ENCODE data around the gene SLX9. TPM values are rescaled to one million over a fixed set of nuclear protein-coding genes. Genes with fewer than 3 reads are reported as not detected.

Gene SLX9
- total and polyA plus RNA-seq, 2 donors (not counting 3 experiments of a cell fraction or from before 2014, with no cell fraction given): 27.0 to 50.6 TPM

- no peak overlapping the region for H3K27ac ChIP-seq (ENCODE audit: insufficient read depth, low read depth, low read length)
- H3K9me1 ChIP-seq (replicated peaks; ENCODE audit: control insufficient read depth, extremely low read depth, insufficient read depth, low read length): no peaks in the 10 kb centered on the region
- H3K4me3 ChIP-seq (replicated peaks in 1 of 3; ENCODE audit: insufficient read depth in 1 of 3, low read depth in 1 of 3, low read length in 3 of 3): no peak overlapping the region
- ChIA-PET CTCF (interaction anchor here (1.1 to 3.6 kb wide), 4 partner anchors 10 to 133 kb away, joined by 3 to 15 read pairs (median 6); no protein-coding TSS in a partner anchor), POLR2A (interaction anchor here (0.5 kb wide), 1 partner anchor 33 kb away, joined by 3 read pairs; no protein-coding TSS in a partner anchor)
- H3K4me2 ChIP-seq (ENCODE audit: insufficient read depth, low read length): no peak overlapping the region
- FAIRE-seq (no peak), DNase-seq (ENCODE audit: low read depth, low spot score) (no peak)
- H3K9me3 ChIP-seq (replicated peaks; ENCODE audit: control insufficient read depth, insufficient read depth, low read length): no peaks in the 10 kb centered on the region
- TF ChIP-seq CTCF (IDR thresholded peaks at IDR 0.05; ENCODE audit: extremely low read depth in 1 of 2, insufficient read depth in 1 of 2, low read depth in 1 of 2, low read length in 2 of 2) (no peak), JUN (IDR thresholded peaks at IDR 0.05; ENCODE audit: borderline replicate concordance, insufficient read depth, insufficient read length, low read depth) (no peak)
- no peaks in the 10 kb centered on the region for H3K79me2 ChIP-seq (ENCODE audit: control insufficient read depth, insufficient read depth, low read length)
- dilution Hi-C loops (cut with MboI; ENCODE audit: extremely low pct_ligation_motif_present, low sequenced_read_pairs): no loop called here
- no peaks in the 10 kb centered on the region for H3K27me3 ChIP-seq (ENCODE audit: control insufficient read depth in 2 of 2, insufficient read depth in 2 of 2, low read length in 2 of 2)
- H3K4me1 ChIP-seq (ENCODE audit: control insufficient read depth, extremely low read depth, insufficient read depth, low read length): peaks cover 5% of the 10 kb centered on the region
- no peak overlapping the region for H3K9ac ChIP-seq (replicated peaks; ENCODE audit: extremely low read depth, insufficient read depth, low read length)
- H3K36me3 ChIP-seq (ENCODE audit: control insufficient read depth in 2 of 2, extremely low read depth in 1 of 2, insufficient read depth in 2 of 2, low read length in 2 of 2): no peaks in the 10 kb centered on the region
- no TSS peak for BruUV-seq (replicated peaks)
- no peaks in the 10 kb centered on the region for H4K20me1 ChIP-seq (replicated peaks; ENCODE audit: control insufficient read depth, extremely low read depth, insufficient read depth, low read length)
- no peak overlapping the region for H2AFZ ChIP-seq (ENCODE audit: low read depth, low read length)
- intact Hi-C loops (cut with micrococcal nuclease): no loop called here
These were observed 56.3 kb downstream of the SLX9 start for GRCh38 chr21:44996096-44996495.

- no peak for FAIRE-seq
These were observed 56.7 kb downstream of the SLX9 start for GRCh38 chr21:44996501-44996921.

More at GRCh38 chr21:44996501-44996921, 56.7 kb downstream of the SLX9 start:
- H3K79me2 ChIP-seq (ENCODE audit: control insufficient read depth, insufficient read depth, low read length): no peaks in the 10 kb centered on the region
- no peak overlapping the region for H2AFZ ChIP-seq (ENCODE audit: low read depth, low read length)
- no TSS peak for BruUV-seq (replicated peaks)
- H3K4me2 ChIP-seq (ENCODE audit: insufficient read depth, low read length): no peak overlapping the region
- no peak overlapping the region for H3K4me3 ChIP-seq (replicated peaks in 1 of 3; ENCODE audit: insufficient read depth in 1 of 3, low read depth in 1 of 3, low read length in 3 of 3)
- intact Hi-C loops (cut with micrococcal nuclease): no loop called here
- no peak overlapping the region for H3K9ac ChIP-seq (replicated peaks; ENCODE audit: extremely low read depth, insufficient read depth, low read length)
- POLR2A ChIA-PET: interaction anchor here (0.5 kb wide), 1 partner anchor 34 kb away, joined by 3 read pairs; no protein-coding TSS in a partner anchor
- CTCF ChIA-PET: interaction anchor here (1.1 to 3.6 kb wide), 4 partner anchors 10 to 133 kb away, joined by 3 to 15 read pairs (median 6); no protein-coding TSS in a partner anchor
- TF ChIP-seq CTCF (IDR thresholded peaks at IDR 0.05; ENCODE audit: extremely low read depth in 1 of 2, insufficient read depth in 1 of 2, low read depth in 1 of 2, low read length in 2 of 2): no peak
- TF ChIP-seq FOS (IDR thresholded peaks at IDR 0.05; ENCODE audit: borderline replicate concordance, insufficient read depth, low read length): no peak
- TF ChIP-seq MAX (IDR thresholded peaks at IDR 0.05; ENCODE audit: insufficient read depth, insufficient read length): no peak
- no peak for TF ChIP-seq JUN (IDR thresholded peaks at IDR 0.05; ENCODE audit: borderline replicate concordance, insufficient read depth, insufficient read length, low read depth)
- TF ChIP-seq POLR2AphosphoS5 (IDR thresholded peaks at IDR 0.05; ENCODE audit: insufficient read depth, low read depth, low read length): no peak
- no peak for TF ChIP-seq POLR2A (IDR thresholded peaks at IDR 0.05; ENCODE audit: low read depth, low read length)
- no peak for TF ChIP-seq GATA2 (IDR thresholded peaks at IDR 0.05; ENCODE audit: insufficient read depth, insufficient read length, low read depth, low read length)
- no peak for TF ChIP-seq EZH2 (IDR thresholded peaks at IDR 0.05; ENCODE audit: borderline replicate concordance, low read depth, low read length, severe bottlenecking)
- TF ChIP-seq MYC (IDR thresholded peaks at IDR 0.05; ENCODE audit: low read depth, low read length): no peak
- H3K9me1 ChIP-seq (replicated peaks; ENCODE audit: control insufficient read depth, extremely low read depth, insufficient read depth, low read length): no peaks in the 10 kb centered on the region
- H3K9me3 ChIP-seq (replicated peaks; ENCODE audit: control insufficient read depth, insufficient read depth, low read length): no peaks in the 10 kb centered on the region
- DNase-seq (ENCODE audit: low read depth, low spot score): no peak
- no peak overlapping the region for H3K27ac ChIP-seq (ENCODE audit: insufficient read depth, low read depth, low read length)
- no peaks in the 10 kb centered on the region for H4K20me1 ChIP-seq (replicated peaks; ENCODE audit: control insufficient read depth, extremely low read depth, insufficient read depth, low read length)
- H3K27me3 ChIP-seq (ENCODE audit: control insufficient read depth in 2 of 2, insufficient read depth in 2 of 2, low read length in 2 of 2): no peaks in the 10 kb centered on the region
- dilution Hi-C loops (cut with MboI; ENCODE audit: extremely low pct_ligation_motif_present, low sequenced_read_pairs): no loop called here
- peaks cover 7% of the 10 kb centered on the region for H3K4me1 ChIP-seq (ENCODE audit: control insufficient read depth, extremely low read depth, insufficient read depth, low read length)
- no peaks in the 10 kb centered on the region for H3K36me3 ChIP-seq (ENCODE audit: control insufficient read depth in 2 of 2, extremely low read depth in 1 of 2, insufficient read depth in 2 of 2, low read length in 2 of 2)

Measured in endothelial cell of umbilical vein (primary cell).